LoVo (cell line): ENCODE measurements around the gene KLF17.
A peak's percentile ranks its signal among the peaks of the same experiment; 100 is the strongest.

Experiments
- DNase-seq: peaks from one replicate; pipeline ENCODE4 v3.0.0-alpha.2; 2016; ENCODE audit warnings: low spot score

The KLF17 gene, protein sequence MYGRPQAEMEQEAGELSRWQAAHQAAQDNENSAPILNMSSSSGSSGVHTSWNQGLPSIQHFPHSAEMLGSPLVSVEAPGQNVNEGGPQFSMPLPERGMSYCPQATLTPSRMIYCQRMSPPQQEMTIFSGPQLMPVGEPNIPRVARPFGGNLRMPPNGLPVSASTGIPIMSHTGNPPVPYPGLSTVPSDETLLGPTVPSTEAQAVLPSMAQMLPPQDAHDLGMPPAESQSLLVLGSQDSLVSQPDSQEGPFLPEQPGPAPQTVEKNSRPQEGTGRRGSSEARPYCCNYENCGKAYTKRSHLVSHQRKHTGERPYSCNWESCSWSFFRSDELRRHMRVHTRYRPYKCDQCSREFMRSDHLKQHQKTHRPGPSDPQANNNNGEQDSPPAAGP

DNA sequence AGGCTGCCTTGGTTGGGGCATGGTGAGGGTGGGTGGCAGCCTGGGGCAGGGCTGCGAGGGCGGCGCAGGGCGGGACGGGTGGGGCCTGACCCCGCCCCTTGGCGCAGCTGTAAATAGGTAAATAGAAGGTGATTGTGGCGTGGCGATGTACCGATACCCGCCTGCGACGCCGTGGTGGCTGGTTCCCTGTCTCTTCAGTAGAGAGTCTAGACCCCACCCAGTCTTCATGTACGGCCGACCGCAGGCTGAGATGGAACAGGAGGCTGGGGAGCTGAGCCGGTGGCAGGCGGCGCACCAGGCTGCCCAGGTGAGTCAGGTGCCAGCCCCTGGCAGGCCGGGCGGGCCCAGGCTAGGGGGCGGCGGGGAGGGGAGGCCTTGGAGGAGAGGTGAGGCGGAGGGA, at the start of gene KLF17:
Gene KLF17 (plus strand): TSS at position 140 of the 400 bp plus-strand sequence. CDS start 87 bp downstream, at position 227.
- no peak for DNase-seq

DNA sequence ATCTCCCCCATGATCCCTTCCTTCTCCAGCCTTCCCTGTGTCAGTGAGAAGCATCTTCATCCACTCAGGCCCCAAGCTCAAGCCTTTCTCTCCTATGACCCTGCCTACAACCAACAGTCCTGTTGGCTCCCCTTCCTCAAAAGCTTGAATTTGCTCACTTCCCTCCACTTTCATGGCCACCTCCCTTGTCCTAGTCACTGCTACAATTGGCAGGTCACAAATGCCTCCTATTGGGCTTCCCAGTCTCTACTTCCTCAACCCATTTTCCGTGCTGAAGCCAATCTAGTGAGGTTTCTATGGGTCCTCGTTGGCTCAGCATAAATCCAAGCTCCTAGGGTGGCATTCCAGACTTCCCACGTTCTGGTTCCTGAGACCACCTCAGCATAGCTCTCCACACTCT, 47.2 kb upstream of the KLF17 start:
- no peak for DNase-seq

DNA sequence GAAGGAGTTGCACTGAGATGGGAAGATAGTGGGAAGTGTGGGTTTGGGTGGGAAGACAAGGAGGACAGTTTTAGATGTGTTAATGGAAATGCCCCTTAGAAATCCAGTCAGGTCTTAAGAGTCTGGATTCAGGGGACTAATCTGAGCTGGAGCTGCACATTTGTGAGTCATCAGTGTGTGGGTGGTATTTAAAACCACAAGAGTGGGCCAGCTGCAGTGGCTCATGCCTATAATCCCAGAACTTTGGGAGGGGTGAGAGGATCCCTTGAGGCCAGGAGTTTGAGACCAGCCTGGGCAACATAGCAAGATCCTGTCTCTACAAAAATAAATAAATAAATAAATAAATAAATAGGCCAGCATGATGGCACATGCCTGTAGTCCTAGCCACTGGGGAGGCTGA, 46.4 kb upstream of the KLF17 start:
- DNase-seq: no peak

DNA sequence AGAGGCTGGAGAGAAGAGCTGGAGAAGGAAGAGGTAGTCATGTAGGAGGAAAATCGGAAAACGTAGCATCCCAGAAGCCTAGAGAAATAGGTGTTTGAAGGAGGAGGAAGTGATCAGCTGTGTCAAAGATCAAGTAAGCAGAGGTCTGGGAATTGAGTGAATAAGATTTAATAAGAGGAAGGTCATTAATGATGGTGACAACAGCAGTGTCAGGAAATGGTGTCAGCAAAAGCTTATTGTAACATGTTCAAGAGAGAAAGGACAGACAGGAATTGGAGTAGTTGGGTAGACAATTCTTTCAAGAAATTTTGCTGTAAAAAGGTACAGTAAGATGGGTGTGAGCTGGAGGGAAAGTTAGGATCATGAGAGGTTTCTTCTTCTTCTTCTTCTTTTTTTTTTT, 45.8 kb upstream of the KLF17 start:
- DNase-seq: no peak

DNA sequence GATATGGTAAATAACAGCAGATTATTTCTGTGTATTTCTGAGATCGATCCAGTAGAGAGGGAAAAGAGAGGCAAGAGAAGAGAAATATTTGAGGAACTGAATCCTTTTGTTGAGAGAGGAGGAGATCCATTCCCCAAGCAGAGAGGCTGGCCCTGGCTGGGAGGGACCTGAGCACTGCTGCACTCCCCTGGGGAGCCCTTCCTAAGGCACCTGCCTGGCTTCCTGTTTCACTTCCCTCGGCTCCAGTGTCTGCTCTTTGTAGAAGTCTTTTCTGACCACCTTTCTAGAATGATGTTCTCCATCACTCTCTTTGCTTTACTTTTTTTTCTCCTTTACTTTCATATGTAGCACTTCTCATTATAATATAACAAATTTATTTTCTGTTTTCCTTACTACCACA, 45.1 kb upstream of the KLF17 start:
- DNase-seq: no peak

DNA sequence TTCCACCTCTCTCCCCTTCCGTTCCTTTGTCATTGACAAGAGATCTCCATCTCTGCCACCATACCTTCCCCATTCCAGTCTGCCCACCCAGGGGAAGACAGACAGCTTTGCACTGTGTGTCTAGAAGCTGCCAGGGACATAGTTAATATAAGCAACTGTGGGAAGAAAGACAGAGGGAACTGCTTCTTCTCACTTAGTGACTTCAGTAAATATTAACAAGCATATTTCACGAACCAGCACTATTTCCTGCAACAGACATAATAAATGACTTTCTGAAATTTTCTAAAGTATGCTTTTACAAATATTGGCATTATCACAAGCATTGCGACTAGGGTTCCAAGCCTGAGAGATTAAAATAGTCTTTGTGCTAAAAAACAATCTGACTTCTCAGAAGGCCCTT, 44.2 kb upstream of the KLF17 start:
- DNase-seq: no peak

DNA sequence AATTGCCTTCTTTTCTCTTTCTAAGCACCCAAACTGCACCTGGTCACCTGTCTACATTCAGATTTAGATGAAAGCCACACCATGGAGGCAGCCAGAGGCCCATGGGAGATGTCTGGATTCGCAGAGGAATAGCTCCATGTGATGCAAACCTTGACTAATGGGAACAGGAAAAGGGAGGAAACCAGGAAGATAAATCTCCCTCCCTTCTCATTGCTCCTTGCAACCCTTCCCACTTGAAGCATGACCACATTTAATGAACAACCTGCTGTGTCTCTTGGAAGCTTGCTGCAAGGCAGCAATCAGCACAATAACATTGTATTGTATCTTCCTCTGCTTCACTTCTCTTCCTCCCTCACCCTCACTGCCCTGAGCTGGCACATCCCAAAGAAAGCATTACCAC, 42.6 kb upstream of the KLF17 start:
- DNase-seq: no peak

DNA sequence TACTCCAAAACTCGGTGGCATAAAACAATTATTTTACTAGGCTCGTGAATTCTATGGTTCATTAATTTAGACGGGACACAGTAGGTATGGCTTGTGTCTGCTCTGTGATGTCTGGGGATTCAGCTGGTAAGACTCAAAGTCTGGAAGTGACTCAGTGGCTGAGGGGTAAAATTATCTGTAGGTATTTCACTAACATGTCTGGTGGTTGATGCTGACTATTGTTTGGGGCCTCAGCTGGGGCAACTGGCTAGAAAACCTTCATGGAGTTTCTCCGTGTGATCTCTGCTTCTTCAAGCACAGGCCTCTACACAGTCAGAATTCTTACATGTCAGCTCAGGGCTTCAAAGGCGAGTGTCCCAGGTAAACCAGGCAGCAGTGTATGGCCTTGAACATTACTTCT, 41.2 kb upstream of the KLF17 start:
- no peak for DNase-seq

DNA sequence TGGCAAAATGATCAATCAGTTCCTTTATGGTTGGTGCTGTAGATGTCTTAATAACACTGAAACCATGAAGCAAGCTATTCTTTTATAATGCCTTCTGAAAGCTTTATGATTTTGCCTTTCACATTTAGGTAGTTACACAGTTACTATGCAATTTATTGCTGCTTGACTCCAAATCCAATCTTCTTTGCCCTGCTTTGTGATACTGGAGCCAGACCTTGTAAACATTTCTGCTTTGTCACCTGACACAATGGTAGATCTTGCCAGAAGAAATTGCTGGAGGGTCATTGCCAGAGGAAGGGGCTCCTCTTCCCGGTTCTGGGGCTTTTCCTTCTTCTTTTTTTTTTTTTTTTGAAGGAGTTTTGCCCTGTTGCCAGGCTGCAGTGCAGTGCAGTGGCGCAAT, 40.5 kb upstream of the KLF17 start:
- no peak for DNase-seq

DNA sequence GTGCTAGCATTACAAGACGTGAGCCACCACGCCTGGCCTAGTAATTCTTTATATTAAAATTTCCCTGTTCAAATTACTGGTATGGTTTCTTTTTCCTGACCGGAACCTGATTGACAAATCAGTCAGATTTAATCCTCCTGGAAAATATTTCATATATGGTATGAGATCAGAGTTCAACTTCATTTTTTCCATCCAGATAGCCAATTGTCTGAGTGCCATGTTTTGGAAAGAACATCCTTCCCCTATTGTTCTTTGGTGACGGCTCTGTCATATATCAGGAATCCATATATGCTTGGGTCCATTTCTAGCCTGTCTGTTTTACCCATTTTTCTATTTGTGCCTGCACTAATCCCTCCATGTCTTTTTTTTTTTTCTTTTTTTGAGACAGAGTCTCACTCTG, 39.1 kb upstream of the KLF17 start:
- DNase-seq: no peak

DNA sequence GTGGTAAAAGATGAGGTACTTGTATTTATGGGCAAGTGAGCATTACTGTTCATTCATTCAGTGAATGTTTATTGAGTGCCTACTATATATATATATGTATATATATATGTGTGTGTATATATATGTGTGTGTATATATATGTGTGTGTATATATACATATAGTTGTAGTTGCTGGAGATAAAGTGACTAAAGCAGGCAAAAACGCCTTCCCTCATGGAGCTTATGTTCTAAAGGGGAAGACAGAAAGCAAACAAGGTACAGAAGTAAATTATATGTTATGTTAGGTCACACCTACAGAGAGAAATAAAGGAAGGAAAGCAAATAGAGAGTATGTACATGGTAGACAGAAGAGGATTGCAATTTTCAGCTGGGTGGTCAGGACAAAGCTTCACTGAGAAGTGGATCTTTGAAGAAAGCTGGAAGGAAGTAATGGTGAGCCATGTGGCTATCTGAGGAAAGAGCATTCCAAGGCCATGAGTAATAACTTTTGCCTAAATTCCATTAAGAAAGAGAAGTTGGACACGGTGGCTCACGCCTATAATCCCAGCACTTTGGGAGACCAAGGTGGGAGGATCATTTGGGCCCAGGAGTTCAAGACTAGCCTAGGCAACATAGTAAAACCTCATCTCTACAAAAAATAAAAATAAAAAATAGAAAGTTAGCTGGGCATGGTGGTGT, 33.5 kb upstream of the KLF17 start:
- DNase-seq: peak; percentile 19

DNA sequence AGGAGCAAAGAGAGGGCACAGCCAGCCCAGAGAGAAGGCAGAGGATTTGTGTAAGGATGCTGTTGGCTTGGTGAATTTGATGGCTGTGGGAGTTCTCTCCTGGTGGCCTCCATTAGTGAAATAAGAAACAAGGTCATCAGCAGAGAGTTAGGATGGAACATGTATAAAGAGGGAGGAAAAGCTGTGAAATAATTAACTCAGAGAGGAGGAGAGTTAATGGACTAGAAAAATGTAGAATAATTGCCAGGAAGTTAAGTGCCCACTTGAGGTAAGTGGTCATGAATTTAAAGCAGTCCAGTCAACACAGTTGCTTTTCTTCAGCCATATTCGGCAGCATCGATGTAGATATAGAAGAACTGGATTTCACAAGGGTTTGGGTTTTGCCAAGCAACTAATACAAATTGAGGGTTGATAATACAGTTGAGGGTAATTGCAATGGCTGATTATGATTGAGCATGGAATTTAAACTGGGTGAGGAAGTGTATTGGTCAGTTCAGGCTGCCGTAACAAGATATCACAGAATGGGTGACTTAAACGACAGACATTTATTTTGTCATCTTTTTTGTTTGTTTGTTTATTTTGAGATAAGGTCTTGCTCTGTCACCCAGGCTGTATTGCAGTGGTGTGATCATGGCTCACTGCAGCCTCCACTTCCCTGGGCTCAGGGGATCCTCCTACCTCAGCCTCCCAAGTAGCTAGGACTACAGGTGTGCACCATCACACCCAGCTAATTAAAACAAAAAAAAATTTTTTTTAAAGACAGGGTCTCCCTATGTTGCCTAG, 31.7 kb upstream of the KLF17 start:
- DNase-seq: no peak

DNA sequence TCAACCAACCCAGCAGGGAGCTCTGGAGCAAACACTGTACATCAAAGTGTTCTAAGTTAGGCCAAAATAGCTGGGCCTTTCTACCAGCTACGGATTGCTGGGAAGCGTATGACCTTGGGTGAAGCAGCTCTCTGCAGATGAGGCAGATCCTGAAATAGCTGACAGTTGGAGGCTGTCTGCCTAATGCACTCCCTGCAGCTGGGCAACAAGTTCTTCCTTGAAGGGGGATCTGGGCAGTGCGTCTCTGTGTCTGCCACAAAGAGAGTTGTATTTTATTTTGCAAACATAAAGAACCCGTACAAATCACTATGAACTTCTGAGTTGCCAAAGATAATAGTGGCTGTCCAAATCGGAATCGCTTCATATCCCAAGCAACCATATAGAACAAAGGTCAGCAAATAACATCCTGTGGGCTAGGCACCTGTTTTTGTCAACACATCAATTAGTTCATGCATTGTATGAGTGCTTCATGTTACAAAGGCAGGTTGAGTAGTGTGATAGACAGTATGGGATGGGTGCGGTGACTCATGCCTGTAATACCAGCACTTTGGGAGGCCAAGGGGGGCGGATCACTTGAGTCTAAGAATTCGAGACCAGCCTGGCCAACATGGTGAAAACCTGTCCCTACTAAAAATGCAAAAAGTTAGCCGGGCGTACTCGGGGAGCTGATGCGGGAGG, 29.1 kb upstream of the KLF17 start:
- DNase-seq: no peak

DNA sequence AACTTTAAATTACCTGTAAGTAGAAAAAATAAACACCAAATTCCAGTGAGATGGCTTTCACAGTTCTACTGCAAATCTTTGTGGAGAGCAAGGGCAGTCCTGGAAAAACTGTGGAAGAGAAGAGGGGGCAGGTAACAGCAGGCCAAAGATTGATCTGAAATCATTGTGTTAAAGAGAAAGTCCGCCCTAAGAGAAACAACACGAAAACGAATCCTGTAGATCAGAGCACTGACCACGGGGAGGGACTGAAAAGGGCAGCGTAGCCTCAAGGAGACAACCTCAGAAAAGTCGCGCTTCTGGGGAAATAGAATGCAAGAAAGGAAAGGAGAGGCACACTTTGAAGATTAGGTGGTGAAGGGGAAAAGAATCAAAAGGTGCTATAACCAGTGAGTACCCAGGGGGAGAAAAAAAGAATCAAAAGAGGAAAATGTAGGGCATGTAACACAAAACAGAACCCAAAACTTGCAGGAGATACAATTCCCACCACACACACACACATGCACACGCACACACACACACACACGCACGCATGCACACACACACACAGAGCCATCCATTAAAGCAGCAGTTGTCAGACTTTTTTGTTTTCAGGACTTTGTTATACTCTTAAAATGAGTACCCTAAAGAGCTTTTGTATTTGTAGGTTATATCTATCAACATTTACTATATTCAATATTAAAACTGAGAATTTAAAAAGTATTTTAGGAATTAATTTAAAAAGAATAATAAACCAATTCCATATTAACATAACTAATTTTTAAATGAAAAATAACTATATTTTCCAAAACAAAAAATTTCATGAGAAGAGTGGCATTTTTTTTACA, 28.0 kb upstream of the KLF17 start:
- DNase-seq: no peak

DNA sequence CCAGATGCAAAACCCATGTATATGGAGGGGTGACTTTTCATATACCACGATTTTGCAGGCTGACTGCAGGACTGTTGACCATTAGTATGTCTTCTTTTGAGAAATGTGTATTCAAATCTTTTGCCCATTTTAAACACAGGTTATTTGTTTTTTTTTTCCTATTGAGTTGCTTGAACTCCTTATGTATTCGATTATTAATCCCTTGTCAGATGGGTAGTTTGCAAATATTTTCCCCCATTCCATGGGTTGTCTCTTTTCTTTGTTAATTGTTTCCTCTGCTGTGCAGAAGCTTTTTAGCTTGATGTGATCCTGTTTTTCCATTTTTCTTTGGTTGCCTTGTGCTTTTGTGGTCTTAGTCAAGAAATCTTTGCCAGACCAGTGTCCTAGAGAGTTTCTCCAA, 24.6 kb upstream of the KLF17 start:
- no peak for DNase-seq

DNA sequence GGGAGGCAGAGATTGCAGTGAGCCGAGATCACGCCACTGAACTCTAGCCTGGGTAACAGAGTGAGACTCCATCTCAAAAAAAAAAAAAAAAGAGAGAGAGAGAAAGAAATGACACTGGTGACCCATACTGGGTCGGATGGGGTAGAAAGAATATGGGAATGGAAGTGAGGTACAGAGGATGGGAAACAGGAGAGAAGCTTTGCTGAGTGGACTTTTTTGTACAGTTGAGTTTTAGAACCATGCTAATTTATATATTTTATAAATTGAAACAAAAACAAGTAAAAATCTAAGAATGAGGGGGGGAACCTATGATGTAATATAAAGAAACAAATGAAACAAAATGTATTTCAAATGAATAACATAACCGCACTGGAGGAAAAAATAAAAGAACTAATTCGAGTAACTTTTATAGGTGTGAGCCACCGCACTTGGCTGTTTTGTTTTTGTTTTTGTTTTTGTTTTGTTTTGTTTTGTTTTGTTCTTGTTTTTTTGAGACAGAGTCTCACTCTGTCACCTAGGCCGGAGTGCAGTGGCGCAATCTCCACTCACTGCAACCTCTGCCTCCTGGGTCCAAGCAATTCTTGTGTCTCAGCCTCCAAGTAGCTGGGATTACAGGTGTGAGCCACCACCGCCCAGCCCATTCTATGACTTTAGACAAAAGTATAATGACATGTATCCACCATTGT, 18.3 kb upstream of the KLF17 start:
- DNase-seq: no peak

DNA sequence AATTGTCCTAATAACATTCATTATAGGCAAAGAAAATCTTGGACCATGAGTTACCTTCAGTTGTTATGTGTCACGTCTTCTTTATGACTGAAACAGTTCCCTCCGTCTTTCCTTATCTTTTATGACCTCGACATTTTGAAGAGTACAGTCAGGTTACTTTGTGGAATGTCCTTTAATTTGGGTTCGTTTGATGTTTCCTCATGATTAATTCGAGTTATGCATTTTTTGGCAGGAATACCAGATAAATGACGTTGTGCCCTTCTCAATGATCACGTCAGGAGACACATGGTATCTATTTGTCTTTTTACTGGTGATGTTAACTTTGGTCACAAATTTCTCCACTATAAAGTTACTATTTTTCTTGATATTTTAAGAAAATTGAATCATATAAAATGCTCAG, 17.3 kb upstream of the KLF17 start:
- no peak for DNase-seq

DNA sequence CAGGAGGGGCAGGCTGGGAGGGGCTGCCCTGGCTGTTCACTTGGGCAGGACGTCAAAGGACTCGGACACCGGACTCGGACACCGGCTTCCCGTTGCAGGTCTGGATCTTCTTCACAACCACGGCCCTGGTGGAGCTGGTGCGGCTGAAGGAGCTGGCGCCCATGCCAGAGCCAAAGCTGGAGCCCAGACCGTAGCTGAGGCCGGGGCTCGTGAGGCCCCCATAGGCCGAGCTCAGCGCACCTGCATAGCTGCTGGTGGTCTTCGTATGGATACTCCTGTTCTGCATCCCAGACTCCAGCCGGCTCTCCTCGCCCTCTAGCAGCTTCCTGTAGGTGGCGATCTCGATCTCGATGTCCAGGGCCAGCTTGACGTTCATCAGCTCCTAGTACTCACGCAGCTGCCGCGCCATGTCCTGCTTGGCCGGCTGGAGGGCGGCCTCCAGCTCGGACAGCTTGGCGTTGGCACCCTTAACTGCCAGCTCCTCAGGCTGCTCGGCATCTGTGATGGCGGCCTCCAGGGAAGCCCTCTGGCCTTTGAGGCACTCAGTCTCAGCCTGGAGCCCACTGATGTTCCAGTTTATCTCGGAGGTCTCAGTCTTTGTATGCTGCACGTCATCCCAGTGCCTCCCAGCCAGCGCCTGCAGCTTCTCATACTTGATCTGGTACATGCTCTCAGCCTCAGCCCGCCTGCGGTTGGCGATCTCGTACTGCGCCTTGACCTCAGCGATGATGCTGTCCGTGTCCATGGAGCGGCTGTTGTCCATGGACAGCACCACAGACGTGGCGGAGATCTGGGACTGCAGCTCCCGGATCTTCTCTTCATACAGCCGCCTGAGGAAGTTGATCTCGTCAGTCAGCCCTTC, 15.1 kb upstream of the KLF17 start:
- no peak for DNase-seq

DNA sequence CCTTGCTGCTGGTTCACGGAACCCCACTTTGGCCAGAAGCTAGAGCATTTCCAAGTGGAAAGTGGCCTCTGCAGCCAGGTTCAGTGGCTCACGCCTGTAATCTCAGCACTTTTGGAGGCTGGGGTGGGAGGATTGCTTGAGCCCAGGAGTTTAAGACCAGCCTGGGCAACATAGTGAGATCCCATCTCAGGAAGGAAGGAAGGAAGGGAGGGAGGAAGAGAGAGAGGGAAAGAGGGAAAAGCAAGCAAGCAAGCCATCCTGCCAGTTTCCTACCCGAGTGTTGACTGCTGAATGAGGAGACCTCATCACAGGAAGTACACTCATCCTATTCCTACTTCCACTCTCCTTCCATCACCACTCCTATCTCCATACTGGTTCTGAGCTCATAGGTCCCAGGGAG, 12.8 kb upstream of the KLF17 start:
- no peak for DNase-seq

DNA sequence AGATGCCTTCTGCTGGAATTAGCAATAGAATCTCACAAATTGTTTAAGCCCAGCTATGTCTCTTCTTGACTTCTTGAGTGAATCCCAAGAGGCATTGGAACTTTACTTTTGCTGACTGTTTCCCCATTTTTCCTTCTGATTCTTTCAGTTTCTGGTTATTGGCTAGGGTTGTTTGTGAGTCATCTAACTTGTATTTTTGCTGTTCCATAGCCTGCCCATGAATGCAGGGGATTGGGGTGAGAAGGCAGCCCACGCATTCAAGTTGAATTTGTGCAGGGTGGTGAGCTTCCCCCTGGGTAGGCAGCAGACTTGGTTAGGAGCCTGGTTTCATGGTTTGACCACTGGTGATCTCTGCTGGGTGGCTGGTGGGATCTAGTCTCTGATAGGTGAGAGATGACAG, 10.4 kb upstream of the KLF17 start:
- DNase-seq: no peak
